IPS DF 4.7 (cell line): ENCODE measurements around the gene FSIP2.
"Not testable (repeated sequence)": the region's sequence is repeated elsewhere in the genome, so short reads cannot be mapped to it uniquely, and the experiment has no call there.

Experiments used
- DNase-seq: peaks from one replicate; pipeline ENCODE4 v3.0.0-alpha.2; 2013; ENCODE audit warnings: low spot score; ENCODE audit errors: extremely low read depth

The FSIP2 gene

GRCh38 chr2:185796758-185797157 lies 58.2 kb downstream of the FSIP2 start:
- no peak for DNase-seq

- DNase-seq, result no peak
These were observed 64.3 kb downstream of the FSIP2 start for GRCh38 chr2:185802926-185803325.

- no peak for DNase-seq
These were observed 68.2 kb downstream of the FSIP2 start for GRCh38 chr2:185806783-185807182.

- DNase-seq, result no peak
These were observed 68.7 kb downstream of the FSIP2 start for GRCh38 chr2:185807351-185807750.

GRCh38 chr2:185811580-185811979 lies 73.0 kb downstream of the FSIP2 start:
- peak; percentile 5 for DNase-seq

GRCh38 chr2:185813707-185814106 lies 75.1 kb downstream of the FSIP2 start:
- DNase-seq, result no peak

- DNase-seq, result no peak
These were observed 79.4 kb downstream of the FSIP2 start for GRCh38 chr2:185817991-185818390.

GRCh38 chr2:185821467-185821866 lies 82.9 kb downstream of the FSIP2 start:
- no peak for DNase-seq

GRCh38 chr2:185823773-185824172 lies 85.2 kb downstream of the FSIP2 start:
- no peak for DNase-seq

- DNase-seq, result no peak
These were observed 87.0 kb downstream of the FSIP2 start for GRCh38 chr2:185825557-185825956.

GRCh38 chr2:185828326-185828725 lies 89.7 kb downstream of the FSIP2 start:
- no peak for DNase-seq

GRCh38 chr2:185833864-185834263 lies 95.3 kb downstream of the FSIP2 start:
- DNase-seq, result no peak

- no peak for DNase-seq
These were observed 97.4 kb downstream of the FSIP2 start for GRCh38 chr2:185835974-185836373.

GRCh38 chr2:185854885-185855284 lies 116.3 kb downstream of the FSIP2 start:
- DNase-seq, result no peak

GRCh38 chr2:185857691-185858090 lies 119.1 kb downstream of the FSIP2 start:
- DNase-seq, result no peak

GRCh38 chr2:185859506-185859905 lies 120.9 kb downstream of the FSIP2 start:
- no peak for DNase-seq

GRCh38 chr2:185860321-185860720 lies 121.7 kb downstream of the FSIP2 start:
- no peak for DNase-seq

GRCh38 chr2:185862657-185863398 lies 124.2 kb downstream of the FSIP2 start:
- DNase-seq, result no peak

GRCh38 chr2:185864468-185865260 lies 126.1 kb downstream of the FSIP2 start:
- DNase-seq, result not testable (repeated sequence)

GRCh38 chr2:185875136-185875931 lies 136.7 kb downstream of the FSIP2 start:
- no peak for DNase-seq

GRCh38 chr2:185876234-185876633 lies 137.6 kb downstream of the FSIP2 start:
- DNase-seq, result no peak

- DNase-seq, result no peak
These were observed 141.8 kb downstream of the FSIP2 start for GRCh38 chr2:185880396-185880795.
